ENCODE data around the gene MS4A18.
"Not testable (repeated sequence)": the region's sequence is repeated elsewhere in the genome, so short reads cannot be mapped to it uniquely, and the experiment has no call there.

The MS4A18 gene

GRCh38 chr11:60759438-60760225 lies 35.1 kb downstream of the MS4A18 start:
- not testable (repeated sequence) for H3K36me3 ChIP-seq (ENCODE audit: low read depth); DNase-seq (ENCODE audit: low spot score); H3K4me3 ChIP-seq (ENCODE audit: severe bottlenecking); ATAC-seq (ENCODE audit: low read depth); H3K27me3 ChIP-seq (ENCODE audit: insufficient read depth, poor library complexity, severe bottlenecking); H3K4me1 ChIP-seq (ENCODE audit: insufficient read depth, poor library complexity, severe bottlenecking); H3K9me3 ChIP-seq (ENCODE audit: severe bottlenecking); H3K27ac ChIP-seq (ENCODE audit: poor library complexity, severe bottlenecking)

DNA sequence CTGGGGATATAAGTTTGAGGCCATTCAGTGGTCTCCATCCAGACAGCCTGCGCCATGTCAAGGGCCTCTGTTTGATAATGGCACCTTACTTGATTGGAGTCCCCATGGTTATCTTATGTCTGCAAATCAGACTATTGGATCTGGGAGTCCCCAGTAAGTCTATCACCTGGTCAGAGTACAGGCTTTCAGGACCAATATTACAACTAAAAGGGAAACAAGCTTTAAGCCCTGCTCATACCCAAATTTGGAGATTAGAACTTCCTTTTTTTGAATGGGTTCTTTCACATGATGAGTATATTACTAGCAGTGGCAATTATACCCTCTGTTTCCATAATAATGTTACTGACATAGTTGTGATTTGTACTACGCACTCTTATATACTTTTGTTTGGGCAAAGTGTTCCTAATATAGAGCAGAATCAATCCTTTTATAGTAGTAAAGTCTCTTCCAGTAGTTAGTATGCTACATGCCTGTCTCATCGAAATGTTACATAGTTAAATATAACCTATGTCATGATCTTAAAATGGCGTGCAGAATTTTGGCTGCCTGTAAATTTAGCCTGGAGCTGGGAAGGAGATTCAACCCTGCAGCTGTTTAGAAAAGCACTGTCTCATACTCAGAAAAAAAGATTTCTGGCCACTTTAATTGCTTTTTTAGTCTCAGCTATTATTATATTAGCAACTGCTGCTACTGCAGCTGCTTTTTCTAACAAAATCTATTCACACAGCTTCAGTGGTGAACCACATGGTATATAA lies 37.1 kb downstream of the MS4A18 start:
- peaks cover 4% of the 10 kb centered on the region for H3K27me3 ChIP-seq (ENCODE audit: insufficient read depth, poor library complexity, severe bottlenecking)
- DNase-seq (ENCODE audit: low spot score), result no peak
- H3K27ac ChIP-seq (ENCODE audit: poor library complexity, severe bottlenecking), result no peak overlapping the region
- no peaks in the 10 kb centered on the region for H3K9me3 ChIP-seq (ENCODE audit: severe bottlenecking)
- no peak overlapping the region for H3K4me3 ChIP-seq (ENCODE audit: severe bottlenecking)
- TF ChIP-seq, protein P1, sequence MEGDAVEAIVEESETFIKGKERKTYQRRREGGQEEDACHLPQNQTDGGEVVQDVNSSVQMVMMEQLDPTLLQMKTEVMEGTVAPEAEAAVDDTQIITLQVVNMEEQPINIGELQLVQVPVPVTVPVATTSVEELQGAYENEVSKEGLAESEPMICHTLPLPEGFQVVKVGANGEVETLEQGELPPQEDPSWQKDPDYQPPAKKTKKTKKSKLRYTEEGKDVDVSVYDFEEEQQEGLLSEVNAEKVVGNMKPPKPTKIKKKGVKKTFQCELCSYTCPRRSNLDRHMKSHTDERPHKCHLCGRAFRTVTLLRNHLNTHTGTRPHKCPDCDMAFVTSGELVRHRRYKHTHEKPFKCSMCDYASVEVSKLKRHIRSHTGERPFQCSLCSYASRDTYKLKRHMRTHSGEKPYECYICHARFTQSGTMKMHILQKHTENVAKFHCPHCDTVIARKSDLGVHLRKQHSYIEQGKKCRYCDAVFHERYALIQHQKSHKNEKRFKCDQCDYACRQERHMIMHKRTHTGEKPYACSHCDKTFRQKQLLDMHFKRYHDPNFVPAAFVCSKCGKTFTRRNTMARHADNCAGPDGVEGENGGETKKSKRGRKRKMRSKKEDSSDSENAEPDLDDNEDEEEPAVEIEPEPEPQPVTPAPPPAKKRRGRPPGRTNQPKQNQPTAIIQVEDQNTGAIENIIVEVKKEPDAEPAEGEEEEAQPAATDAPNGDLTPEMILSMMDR (IDR thresholded peaks at IDR 0.05; ENCODE audit: poor library complexity, severe bottlenecking), result no peak
- no peaks in the 10 kb centered on the region for H3K36me3 ChIP-seq (ENCODE audit: low read depth)
- no peaks in the 10 kb centered on the region for H3K4me1 ChIP-seq (ENCODE audit: insufficient read depth, poor library complexity, severe bottlenecking)
- ATAC-seq (ENCODE audit: low read depth), result no peak

DNA sequence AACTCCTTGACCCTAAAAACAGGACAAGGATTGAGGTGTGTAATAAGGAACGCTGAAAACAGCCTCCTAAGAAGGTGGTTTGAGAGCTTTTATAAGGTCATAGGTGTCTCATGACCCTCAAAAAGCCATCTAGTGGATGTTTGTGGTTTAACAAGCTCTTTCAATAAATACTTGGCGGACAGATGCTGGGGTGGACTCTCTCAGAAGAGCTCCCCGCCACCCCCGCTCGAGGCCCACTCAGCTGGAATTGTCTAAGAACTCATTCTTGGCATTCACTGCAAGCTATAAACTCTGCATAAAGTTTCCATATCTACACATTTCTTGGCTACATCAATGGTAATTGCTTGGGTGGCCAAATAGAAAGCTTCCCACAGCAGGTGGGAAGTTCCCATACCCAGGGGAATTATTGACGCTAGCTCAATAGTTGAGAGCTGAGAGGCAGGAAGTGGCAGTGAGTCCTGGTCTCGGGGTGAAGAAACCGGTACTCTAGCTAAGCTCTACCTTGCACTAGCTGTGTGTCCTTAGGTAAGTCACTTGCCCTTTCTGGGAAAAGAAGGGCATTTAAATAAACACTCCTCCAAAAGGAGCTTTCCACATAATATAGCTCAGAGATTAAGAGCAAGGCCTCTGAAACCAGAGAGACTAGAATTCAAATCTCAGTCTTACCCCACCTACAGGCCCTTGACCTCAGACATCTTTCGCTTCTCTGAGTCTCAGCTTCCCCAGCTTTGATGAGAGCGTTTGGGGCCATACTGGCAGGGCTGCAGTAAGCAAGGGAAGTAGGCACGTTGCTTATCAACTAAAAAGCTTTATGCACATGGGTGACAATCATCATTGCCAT lies 38.6 kb downstream of the MS4A18 start:
- H3K27ac ChIP-seq (ENCODE audit: poor library complexity, severe bottlenecking), result no peak overlapping the region
- no peaks in the 10 kb centered on the region for H3K36me3 ChIP-seq (ENCODE audit: low read depth)
- H3K9me3 ChIP-seq (ENCODE audit: severe bottlenecking), result no peaks in the 10 kb centered on the region
- DNase-seq (ENCODE audit: low spot score) (no peak), ATAC-seq (ENCODE audit: low read depth) (peak; percentile 44; the same call in 1 of the 3 replicates)
- H3K4me1 ChIP-seq (ENCODE audit: insufficient read depth, poor library complexity, severe bottlenecking), result no peaks in the 10 kb centered on the region
- H3K4me3 ChIP-seq (ENCODE audit: severe bottlenecking), result no peak overlapping the region
- H3K27me3 ChIP-seq (ENCODE audit: insufficient read depth, poor library complexity, severe bottlenecking), result peaks cover 4% of the 10 kb centered on the region
- TF ChIP-seq, protein P1 (IDR thresholded peaks at IDR 0.05; ENCODE audit: poor library complexity, severe bottlenecking), result peak; percentile 33

- no peaks in the 10 kb centered on the region for H3K9me3 ChIP-seq (ENCODE audit: severe bottlenecking)
- H3K4me3 ChIP-seq (ENCODE audit: severe bottlenecking), result no peak overlapping the region
- TF ChIP-seq, protein P1 (IDR thresholded peaks at IDR 0.05; ENCODE audit: poor library complexity, severe bottlenecking), result no peak
- no peak overlapping the region for H3K27ac ChIP-seq (ENCODE audit: poor library complexity, severe bottlenecking)
- H3K36me3 ChIP-seq (ENCODE audit: low read depth), result no peaks in the 10 kb centered on the region
- peaks cover 4% of the 10 kb centered on the region for H3K27me3 ChIP-seq (ENCODE audit: insufficient read depth, poor library complexity, severe bottlenecking)
- ATAC-seq (ENCODE audit: low read depth), result no peak
- no peak for DNase-seq (ENCODE audit: low spot score)
- no peaks in the 10 kb centered on the region for H3K4me1 ChIP-seq (ENCODE audit: insufficient read depth, poor library complexity, severe bottlenecking)
These were observed 39.3 kb downstream of the MS4A18 start for GRCh38 chr11:60763692-60764369.

DNA sequence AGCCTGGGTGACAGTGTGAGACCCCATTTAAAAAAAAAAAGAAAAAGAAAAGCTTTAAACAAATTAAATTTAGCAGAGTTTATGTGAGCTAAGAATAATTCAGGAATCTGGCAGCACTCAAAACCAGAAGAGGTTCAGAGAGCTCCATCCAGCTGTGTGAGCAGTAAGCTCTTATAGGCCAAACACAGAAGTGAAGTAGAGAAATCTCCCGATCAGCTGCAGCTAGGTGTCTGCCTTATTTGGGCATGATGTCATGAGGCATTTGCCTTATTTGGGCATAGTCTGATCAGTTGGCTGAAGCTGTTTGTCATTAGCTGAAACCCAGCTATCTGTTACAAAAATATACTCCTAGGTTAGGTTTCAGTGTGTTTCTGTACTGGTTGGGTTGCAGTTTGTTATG lies 40.4 kb downstream of the MS4A18 start:
- H3K4me3 ChIP-seq (ENCODE audit: severe bottlenecking), result no peak overlapping the region
- TF ChIP-seq, protein P1 (IDR thresholded peaks at IDR 0.05; ENCODE audit: poor library complexity, severe bottlenecking), result no peak
- ATAC-seq (ENCODE audit: low read depth) (no peak), DNase-seq (ENCODE audit: low spot score) (no peak)
- H3K9me3 ChIP-seq (ENCODE audit: severe bottlenecking), result no peaks in the 10 kb centered on the region
- no peaks in the 10 kb centered on the region for H3K36me3 ChIP-seq (ENCODE audit: low read depth)
- no peaks in the 10 kb centered on the region for H3K4me1 ChIP-seq (ENCODE audit: insufficient read depth, poor library complexity, severe bottlenecking)
- peaks cover 4% of the 10 kb centered on the region for H3K27me3 ChIP-seq (ENCODE audit: insufficient read depth, poor library complexity, severe bottlenecking)
- H3K27ac ChIP-seq (ENCODE audit: poor library complexity, severe bottlenecking), result no peak overlapping the region
